HG03442 (cell line): ENCODE measurements around the gene CAMK1.
A peak's percentile ranks its signal among the peaks of the same experiment; 100 is the strongest.

Source experiments
- ATAC-seq: cut with Tn5 transposase; IDR thresholded peaks from one replicate; pipeline ENCODE4 v1.9.1; 2021; ENCODE audit warnings: mild to moderate bottlenecking, moderate library complexity; ENCODE audit not compliant: unreplicated experiment

CAMK1 gene

DNA sequence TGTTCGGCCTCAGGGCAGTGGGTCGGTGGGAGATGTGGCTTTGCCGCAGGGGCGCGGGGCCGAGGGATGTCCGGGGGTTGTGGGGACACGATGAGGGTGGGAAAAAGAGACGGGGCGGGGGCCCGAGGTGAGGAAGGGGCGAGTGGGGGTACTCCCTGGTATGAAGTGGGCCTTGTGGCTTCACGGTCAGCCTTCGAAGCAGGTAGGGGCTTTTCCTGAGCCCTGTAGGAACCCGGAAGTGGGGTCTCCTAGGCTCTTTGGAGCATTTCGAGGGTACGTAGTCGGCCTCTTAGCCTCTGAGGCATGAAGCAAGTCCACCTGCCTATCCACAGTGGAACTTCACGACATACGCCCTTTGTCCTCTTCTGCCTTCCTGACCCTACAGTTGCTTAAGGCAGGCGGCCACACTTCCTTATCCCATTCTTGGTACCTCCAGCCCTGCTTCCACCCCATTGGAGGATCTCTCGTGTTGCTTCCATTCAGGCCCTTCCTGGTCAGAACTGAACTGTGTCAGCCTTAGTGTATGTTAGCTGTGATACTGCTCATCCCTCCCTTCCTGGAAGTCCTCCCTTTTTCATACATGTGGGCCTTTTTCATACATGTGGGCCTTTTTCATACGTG is 23.5 kb upstream of the CAMK1 start:
- no peak for ATAC-seq

DNA sequence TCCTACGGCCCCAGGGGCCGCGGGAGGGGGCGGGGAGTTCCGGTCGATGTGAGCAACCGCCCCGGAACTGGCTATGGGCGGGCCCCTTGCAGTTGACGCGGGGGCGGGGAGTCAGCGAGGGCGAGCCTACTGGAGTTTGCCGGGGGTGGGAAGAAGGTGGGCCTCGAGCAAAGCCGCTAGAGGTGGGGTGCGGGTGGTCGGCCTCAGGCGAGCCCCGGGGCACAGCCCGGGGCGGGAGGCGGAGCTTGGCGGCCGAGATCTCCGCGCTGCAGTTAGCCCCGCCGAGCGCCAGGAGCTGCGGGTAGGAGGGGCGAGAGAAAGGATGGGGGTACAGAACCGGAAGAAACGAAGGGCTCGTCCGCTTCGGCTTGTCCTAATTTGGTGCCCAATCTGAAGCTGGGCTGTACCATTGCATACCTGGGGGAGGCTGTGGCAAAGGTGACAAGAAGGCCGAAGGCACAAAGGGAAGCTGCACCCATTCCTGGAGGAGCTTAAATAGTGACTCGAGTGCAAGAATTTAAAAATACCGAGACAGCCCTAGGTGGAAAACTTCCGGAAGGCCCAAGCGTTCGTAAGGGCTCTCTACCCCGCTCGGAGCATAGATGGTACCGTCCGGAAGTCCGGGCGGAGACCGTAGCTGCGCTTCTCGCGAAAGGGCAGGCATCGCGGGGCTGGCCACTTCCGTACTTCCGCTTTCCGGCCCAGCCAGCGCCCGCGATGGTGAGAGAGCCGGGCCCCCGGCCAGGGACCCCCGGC is 22.8 kb upstream of the CAMK1 start, which contains the start of the genes ARPC4 and TADA3:
Gene ARPC4, plus strand, starts transcription at position 678 of the 756 bp plus-strand sequence. Its CDS starts 40 bp downstream, at position 718.
Gene TADA3, minus strand, starts transcription at position 69 of the 756 bp plus-strand sequence. CDS start 1,007 bp downstream, outside the sequence.
- peak; percentile 76 for ATAC-seq

DNA sequence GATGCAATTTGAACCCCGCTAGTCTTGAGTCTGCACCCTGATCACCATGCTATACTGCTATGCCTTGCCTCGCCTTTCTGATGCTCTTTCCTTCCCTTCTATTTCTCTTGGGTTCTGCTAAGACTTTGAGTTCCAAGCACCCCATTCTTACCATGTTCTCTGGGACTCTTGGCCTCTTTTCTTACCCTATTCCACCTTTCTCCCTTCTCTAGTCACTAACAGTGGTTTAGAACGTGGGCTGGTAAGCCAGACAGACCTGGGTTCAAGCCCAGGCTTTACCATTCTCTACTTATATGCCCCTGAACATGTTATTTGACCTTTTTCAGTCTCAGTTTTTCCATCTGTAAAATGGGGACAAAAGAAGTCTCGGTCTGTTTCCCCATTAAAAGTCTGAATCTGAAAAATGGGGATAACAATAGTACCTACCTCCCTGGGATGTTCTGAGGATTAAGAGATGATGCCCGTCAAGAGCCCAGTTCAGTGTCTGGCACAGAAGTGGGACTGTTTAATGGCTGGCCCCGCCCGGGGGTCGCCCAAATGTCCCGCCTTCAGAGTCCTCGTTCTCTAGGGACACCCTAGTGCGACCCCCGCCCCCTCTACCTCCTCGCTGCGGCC is 22.1 kb upstream of the CAMK1 start:
- no peak for ATAC-seq

DNA sequence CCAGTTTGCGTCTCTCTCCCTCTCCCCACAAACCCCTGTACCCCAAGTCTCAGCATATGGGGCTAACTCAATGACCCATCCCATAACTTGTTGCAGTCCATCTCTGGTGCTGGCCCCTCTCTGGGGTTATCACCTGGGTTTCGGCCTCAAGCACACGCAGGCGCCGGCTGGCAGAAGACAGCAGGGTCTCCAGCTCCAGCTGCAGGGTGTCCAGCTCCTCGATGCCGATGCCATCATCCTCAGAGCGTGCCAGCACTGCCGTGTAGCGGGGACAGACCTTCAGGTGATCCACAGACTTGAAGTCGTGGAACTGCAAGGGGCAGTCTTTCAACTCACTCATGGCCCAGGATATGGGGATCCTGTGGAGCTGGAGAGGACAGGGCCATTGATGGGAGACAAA is 21.4 kb upstream of the CAMK1 start:
- ATAC-seq = no peak

DNA sequence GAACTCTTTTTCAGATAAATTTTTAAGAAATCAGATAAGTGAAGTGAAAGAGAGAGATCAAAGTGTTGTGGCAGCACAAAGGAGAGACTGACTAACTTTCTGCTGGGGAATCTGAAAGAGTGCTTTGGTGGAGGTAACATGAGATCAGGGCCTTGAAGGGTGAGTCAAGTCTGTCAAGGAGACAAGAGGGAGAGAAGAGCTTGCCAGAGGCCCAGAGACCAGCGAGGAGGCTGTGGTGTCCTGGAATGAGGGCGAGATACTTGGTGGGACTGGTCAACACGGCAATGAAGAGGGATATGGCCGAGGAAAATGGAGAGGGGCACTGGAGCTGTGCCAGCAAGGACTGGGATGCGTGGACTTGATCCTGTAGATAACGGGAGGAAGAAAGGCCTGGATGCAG is 18.0 kb upstream of the CAMK1 start:
- no peak for ATAC-seq

DNA sequence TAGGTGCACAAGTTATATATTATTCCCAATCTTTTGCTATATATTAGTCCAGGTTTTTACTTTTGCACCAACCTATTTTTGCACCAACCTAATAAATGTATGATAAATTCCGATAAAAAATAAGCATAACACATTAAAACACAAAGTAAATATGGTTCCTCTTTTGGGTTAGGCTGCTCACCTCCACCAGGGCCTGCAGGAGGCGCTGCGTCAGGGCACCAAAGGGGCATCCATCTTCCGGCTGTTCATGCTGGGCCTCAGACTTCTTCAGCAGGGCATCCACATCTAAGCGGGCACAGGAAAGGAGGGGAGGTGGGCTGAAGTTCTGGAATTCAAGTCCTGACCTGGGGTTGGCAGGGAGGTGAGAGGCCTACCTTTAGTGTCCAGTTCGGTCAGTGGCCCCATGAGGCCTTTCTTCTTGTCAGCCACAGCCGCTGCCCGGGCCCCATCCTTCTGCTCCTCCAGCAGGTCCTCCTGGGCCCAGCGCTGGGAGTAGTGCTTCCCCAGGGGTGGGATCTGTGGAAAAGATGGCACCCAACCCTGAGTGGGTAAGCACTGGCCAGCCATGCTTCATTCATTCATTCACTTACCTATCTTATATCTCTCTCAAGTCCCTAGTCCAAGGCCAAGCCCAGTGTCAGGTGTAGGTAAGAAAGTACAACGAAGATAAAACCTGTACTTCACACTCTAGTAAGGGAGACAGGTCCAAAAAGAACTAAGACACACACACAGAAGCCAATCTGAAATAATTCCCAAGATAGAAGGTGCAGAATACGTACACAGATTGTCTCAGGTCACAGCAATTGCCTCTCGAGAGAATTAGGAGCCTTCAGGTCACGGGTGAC is 17.3 kb upstream of the CAMK1 start:
- no peak for ATAC-seq

DNA sequence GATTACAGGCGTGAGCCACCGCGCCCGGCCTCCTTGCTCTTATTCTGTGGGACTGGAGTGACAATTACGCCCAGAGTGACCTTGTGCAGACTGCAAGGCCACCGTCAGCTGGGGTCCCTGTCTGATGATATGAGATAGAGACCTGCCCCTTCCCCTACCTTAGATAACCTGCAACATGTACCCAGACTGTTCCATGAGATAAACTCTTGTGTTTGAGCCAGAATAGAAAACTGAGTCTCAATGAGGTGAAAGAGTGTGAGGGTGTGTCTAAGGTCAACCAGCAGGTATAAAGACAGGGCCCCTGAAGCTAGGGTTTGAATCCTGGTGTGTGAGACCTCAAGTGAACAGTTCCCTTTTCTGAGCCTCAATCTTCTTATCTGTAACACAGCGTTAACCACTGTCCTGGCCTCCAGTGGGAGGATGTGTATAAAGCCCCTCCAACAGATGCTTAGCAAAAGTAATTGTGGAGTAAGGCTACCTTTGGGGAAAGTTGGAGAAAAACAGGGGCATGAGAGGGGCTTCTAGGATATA is 16.5 kb upstream of the CAMK1 start:
- no peak for ATAC-seq

DNA sequence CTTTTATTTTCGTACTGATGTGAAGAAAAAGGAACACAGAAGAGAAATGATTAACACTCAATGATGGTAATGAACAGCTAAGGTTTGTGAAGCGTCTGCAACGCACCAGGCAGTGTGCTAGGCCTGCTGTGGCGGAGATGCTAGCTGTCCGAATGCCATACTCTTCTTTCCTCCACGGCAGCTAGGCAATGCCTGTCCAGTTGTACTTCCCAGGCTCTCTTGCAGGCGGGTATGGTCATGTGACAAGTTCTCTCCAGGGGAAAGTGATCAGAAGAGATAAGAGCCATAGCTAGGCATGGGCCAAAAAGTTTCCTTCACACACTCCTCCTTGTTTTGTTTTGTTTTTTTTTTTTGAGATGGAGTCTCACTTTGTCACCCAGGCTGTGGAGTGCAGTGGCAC is 15.9 kb upstream of the CAMK1 start:
- no peak for ATAC-seq

DNA sequence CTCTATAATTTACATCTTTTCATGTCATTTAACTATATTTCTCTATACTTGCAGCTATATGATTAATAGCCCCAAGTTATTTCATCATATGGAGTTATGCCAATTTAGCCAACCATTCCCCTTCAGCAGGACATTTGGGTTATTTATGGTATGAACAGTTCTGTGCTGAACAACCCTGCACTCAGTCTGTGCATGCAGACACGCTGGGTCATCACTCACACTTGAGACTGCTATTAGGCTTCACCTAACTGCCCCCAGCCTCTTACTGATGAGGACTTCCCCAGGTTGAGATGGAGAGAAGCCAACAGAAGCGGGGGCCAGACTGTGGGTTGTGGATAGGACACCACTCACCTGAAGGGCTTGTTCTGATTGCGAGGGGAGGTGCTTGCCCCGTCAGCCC is 15.2 kb upstream of the CAMK1 start:
- ATAC-seq = no peak

DNA sequence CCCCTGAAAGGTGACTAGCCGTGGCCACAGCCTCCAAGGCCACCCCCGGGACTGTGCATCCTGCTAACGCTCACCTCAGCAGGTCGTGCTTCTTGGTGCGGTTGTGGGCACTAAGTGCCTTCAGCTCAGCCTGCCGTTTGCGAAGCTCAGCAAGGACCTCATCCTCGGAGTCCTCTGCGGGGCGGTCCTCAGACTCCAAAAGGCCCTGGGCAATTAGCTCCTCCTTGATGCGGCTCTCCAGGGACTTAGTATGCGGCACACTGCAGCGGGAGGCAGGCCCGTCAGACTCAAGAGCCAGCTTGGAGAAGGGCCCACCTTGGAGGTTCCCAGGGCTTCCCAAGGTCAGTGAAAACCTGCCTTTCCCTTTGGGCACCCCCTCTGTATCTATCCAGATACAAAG is 14.2 kb upstream of the CAMK1 start:
- ATAC-seq = no peak

DNA sequence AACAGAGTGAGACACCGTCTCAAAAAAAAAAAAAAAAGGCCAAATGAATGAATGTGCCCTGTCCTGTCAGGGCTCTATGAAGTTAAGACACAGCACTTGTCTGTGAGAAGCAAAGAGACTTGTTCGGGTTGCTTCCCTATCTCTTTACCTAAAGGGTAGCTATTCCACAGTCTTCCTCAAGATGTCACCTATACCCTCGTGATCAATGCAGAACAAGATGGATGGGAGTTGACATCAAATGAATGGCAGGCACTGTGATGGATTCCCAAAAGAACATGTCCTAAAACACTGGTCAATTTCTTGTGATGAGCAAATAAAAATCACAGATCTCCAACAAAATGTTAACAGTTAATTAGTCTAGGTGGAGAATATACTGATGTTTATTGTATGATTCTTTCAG is 13.0 kb upstream of the CAMK1 start:
- no peak for ATAC-seq

DNA sequence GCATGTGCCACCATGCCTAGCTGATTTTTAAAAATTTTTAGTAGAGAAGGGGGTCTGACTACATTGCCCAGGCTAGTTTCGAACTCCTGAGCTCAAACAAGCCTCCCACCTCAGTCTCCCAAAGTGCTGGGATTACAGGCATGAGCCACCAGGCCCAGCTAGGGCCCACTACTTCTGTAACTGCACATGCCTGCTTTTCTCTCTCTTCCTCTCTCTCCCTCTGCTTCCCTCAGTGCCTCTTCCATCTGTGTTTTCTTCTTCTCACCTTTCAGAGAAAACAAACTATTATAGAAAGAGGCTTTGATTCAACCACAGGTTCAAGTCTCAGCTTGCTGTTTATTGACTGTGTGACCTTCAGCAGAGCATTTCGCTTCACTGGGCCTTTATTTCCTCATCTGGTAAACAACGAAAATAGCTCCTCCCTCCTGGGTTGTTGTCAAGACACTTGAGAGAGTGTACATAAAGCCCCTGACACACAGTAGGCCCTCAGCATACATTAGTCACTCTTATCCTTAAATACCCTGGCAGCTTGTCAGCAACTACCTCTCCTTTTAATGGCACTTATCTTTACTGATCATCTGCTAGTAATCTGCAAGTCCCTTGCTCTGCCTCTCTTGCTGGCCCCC is 12.3 kb upstream of the CAMK1 start:
- ATAC-seq = no peak

DNA sequence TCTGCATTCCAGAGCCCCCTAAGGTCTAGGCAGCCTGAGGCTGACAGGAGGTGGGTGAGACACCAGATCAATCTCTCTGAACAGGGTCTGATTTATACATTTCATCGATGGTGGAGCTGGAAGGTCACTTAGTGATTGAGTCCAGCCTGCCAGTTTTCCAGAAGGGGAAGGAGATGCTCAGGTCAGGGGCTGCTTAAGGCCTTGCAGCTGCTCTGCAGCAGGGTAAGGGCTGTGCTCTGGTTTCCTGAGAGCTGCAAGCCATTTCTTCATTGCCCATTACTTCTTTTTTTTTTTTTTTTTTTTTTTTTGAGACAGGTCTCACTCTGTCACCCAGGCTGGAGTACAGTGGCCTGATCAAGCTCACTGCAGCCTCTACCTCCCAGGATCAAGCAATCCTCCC is 11.8 kb upstream of the CAMK1 start:
- ATAC-seq = no peak

DNA sequence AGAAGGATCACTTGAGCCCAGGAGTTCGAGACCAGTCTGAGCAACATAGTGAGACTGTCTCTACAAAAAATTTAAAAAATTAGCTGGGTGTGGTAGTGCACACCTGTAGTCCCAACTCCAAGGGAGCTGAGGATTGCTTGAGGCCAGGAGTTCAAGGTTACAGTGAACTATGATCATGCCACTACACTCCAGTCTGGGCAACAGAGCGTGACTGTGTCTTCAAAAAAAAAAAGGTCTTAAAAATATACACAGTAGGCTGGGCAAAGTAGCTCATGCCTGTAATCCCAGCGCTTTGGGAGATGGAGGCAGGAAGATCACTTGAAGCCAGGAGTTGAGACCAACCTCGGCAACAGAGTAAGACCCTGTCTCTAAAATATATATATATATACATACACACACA is 11.2 kb upstream of the CAMK1 start:
- no peak for ATAC-seq

DNA sequence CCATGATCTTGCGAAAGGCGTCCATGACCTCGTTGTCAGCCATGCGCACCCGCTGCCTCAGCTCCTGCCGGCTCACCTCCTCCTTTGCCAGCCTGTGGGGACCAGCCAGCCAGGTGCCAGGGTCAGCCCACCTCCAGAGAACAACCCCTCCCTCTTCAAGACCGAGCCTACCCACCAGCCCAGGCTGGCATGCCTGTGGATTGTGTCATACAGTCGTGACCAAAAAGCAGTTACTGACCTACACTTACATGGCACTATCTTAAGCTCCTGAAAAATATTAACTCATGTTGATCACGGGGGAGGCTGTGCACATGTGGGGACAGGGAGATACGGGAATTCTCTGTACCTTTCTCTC is 10.7 kb upstream of the CAMK1 start:
- no peak for ATAC-seq

DNA sequence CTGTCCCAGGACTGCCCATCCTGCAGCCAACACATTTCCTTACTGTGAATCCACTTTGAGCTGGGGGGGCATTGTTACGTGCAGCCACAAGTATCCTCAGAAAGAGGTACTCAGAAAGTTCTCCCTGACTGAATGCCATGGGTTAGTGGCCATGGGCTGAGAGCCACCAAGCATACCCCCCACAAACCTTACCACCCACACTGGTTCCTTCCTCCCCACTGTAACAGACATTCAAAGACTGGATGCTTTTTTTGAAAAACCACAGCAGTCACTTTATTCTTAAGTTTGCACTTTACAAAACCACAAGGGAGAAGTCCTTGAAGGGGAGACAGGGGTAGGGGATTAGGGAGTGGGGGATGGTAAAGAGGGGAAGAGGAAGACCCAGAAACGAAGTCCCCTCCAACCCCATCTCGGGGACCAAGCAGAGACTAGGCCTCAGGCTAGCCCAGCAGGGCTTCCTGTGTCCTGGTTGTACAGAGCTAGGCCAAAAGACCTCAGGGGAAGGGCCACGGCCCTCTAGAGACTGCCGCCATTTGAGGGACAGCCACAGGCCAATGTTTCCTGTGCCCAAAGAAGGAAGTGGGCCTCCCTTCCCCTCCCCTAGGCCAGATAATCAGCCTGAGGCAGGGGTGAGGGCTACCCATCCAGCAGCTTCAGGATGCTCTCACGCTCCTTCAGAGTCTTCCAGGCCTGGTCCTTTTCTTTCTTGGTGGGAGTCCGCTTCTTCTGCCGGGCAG is 10.1 kb upstream of the CAMK1 start:
- ATAC-seq = peak; percentile 61

DNA sequence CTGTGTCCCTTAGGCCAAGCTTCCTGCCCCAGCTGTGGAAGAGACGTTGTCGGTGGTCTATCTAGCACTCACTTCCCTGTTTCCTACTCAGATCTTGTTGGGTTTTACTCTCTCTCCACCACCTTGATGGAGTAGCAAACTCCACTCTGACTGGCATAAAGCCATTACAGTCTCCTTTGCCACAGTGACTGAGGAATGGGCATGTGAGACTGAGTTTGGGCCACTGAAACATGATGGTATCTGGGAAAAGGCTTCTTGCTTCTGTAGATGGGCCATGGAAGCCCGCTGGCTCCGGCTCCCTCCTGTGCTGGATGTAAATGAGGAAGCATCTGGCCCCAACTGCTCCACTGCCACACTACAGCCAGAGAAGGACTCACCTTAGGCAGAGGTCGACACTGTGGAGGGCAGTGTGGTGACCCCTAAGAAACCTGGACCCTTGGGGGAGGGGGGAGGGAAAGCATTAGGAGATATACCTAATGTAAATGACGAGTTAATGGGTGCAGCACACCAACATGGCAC is 9.4 kb upstream of the CAMK1 start:
- ATAC-seq = no peak

DNA sequence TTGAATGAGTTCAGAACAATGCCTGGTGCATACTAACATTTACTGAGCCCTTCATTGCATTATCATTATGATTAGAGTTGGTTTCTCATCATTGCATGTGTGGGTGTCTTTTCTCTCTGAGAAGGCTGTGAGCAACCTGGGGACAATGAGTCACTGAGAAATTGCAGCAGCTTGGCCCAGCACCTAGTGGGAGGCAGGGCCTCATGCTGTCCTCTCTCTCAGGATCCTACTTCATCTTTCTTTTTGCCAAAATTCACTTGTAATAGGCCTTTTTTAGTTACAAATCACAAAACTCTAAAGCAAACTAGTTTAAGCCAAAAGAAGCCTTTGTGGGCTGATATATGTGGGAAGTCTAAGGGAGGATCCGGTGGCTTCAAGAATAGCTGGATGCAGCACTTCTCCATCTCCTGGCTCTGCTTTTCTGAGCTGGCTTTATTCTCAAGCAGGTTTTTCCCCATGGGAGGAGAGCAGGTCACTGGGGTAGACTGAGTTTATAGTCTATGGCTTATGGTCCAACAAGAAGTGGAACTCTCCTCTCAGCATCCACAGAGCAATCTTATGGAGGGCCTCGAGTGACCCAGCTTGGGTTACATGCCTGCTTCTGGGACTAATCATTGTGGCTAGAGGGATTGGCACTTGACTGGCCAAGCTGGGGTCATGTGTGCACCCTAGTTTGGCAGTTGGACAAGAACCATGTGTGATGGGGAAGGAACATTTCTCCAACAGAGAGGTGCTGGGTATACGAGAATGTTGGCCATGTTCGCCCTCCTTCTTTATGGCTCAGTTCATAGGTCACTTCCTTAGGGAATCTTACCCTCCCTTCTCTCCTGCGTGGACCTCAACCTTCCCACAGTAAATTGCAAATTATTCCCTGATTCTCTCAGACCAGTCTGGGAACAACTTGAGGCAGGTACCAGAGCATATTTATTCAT is 8.7 kb upstream of the CAMK1 start:
- ATAC-seq = no peak

DNA sequence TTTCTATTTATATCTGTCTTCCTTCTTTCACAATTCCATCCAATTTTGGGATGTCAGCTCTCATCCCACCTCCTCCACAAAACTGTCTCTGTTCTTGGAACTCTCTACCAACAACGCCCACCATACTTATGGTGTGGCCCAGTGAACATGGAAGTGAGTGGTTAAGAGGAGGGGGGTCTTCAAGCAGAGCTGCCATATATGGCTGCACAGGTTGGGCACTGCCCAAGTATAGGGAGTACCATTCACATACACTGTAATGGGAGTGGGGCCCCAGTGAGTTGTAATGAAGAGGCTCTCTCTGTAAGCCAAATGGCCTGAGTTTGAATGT is 7.9 kb upstream of the CAMK1 start:
- ATAC-seq = no peak
